HepG2 (cell line): ENCODE measurements around the gene PSMD1. TPM values are rescaled to one million over a fixed set of nuclear protein-coding genes. Genes with fewer than 3 reads are reported as not detected.

Experiments used
- CEBPG ChIP-seq: IDR thresholded peaks from 2 replicates; pipeline ENCODE4 v1.6.1; 2016
- ETV6 ChIP-seq: sonication (generic); formaldehyde crosslinking; conservative IDR thresholded peaks from 2 replicates; pipeline ENCODE4 v1.4.0; 2020; ENCODE audit warnings: missing genetic modification reagents
- HOXA3 ChIP-seq: sonication (generic); formaldehyde crosslinking; IDR thresholded peaks from 2 replicates; pipeline ENCODE4 v1.5.0; 2020; ENCODE audit warnings: missing genetic modification reagents
- KLF6 ChIP-seq: IDR thresholded peaks from 2 replicates; pipeline ENCODE4 v1.8.0; 2016; ENCODE audit warnings: missing biosample characterization, missing genetic modification reagents
- MED13 ChIP-seq: sonication (generic); formaldehyde crosslinking; IDR thresholded peaks from 2 replicates; pipeline ENCODE4 v1.5.0; 2020; ENCODE audit warnings: missing genetic modification reagents
- POLR2AphosphoS2 ChIP-seq: IDR thresholded peaks from 2 replicates; pipeline ENCODE4 v1.6.1; 2011; ENCODE audit warnings: low read depth, low read length, improper control_type of control experiment
- RXRB ChIP-seq: IDR thresholded peaks from 2 replicates; pipeline ENCODE4 v1.6.1; 2016; ENCODE audit warnings: borderline replicate concordance, missing genetic modification reagents, missing compliant biosample characterization
- SMAD1 ChIP-seq: sonication (generic); formaldehyde crosslinking; IDR thresholded peaks from 2 replicates; pipeline ENCODE4 v1.4.0; 2020; ENCODE audit warnings: missing genetic modification reagents, low read depth, mild to moderate bottlenecking, borderline replicate concordance
- ZNF12 ChIP-seq: sonication (generic); formaldehyde crosslinking; IDR thresholded peaks from 2 replicates; pipeline ENCODE4 v1.5.0; 2020; ENCODE audit warnings: missing genetic modification reagents
- ZNF160 ChIP-seq: sonication (generic); formaldehyde crosslinking; IDR thresholded peaks from 2 replicates; pipeline ENCODE4 v1.8.0; 2022; ENCODE audit warnings: mild to moderate bottlenecking, inconsistent platforms, missing genetic modification reagents
- ZNF263 ChIP-seq: sonication (generic); formaldehyde crosslinking; IDR thresholded peaks from 2 replicates; pipeline ENCODE4 v1.4.0; 2020; ENCODE audit warnings: missing genetic modification reagents
- ZNF598 ChIP-seq: sonication (generic); formaldehyde crosslinking; IDR thresholded peaks from 2 replicates; pipeline ENCODE4 v1.5.1; 2020; ENCODE audit warnings: mild to moderate bottlenecking, missing genetic modification reagents, borderline replicate concordance
- ZNF615 ChIP-seq: sonication (generic); formaldehyde crosslinking; IDR thresholded peaks from 2 replicates; pipeline ENCODE4 v1.5.0; 2020; ENCODE audit warnings: mild to moderate bottlenecking, missing genetic modification reagents, borderline replicate concordance
- ZNF773 ChIP-seq: sonication (generic); formaldehyde crosslinking; IDR thresholded peaks from 2 replicates; pipeline ENCODE4 v1.4.0; 2020; ENCODE audit warnings: missing genetic modification reagents, borderline replicate concordance
- polyA plus RNA-seq, 8 experiments: library from polyadenylated mRNA; depleted of rRNA in 3 of 8; stranded (reverse) in 7 of 8; unstranded in 1 of 8; fragments of >200 nt; fragmentation: Illumina TruSeq in 4 of 8; extraction: Trizol in 4 of 8; gene quantifications; 2 replicates each; pipeline versions ENCODE4 v1.2.1 to v1.2.3, GENCODE V29; 2011 to 2016; ENCODE audit warnings: low read depth in 4 of 8, missing spikeins in 1 of 8, mixed read lengths in 1 of 8; ENCODE audit not compliant: insufficient read depth in 1 of 8
- total RNA-seq, 5 experiments: library from RNA; depleted of rRNA; stranded (reverse); fragments of >200 nt; fragmentation: Illumina TruSeq; extraction: Trizol; gene quantifications; 2 replicates each; pipeline ENCODE4 v1.2.3, GENCODE V29; 2016; ENCODE audit warnings: low read depth in 1 of 5
- TF ChIP-seq, protein P1 (sequence below): sonication (generic); formaldehyde crosslinking; IDR thresholded peaks from 2 replicates; pipeline ENCODE4 v1.4.0; 2020; ENCODE audit warnings: missing genetic modification reagents, borderline replicate concordance
- TF ChIP-seq, protein P2 (sequence below): sonication (generic); formaldehyde crosslinking; IDR thresholded peaks from 2 replicates; pipeline ENCODE4 v1.8.0; 2022; ENCODE audit warnings: mild to moderate bottlenecking, missing genetic modification reagents; ENCODE audit not compliant: insufficient replicate concordance
- TF ChIP-seq, protein P3 (sequence below): sonication (generic); formaldehyde crosslinking; IDR thresholded peaks from 2 replicates; pipeline ENCODE4 v1.8.1; 2022; ENCODE audit warnings: mild to moderate bottlenecking, missing genetic modification reagents
- TF ChIP-seq, protein P4 (sequence below): IDR thresholded peaks from 2 replicates; pipeline ENCODE4 v1.6.1; 2018; ENCODE audit warnings: missing genetic modification reagents, mild to moderate bottlenecking, missing compliant biosample characterization

Gene PSMD1
- total and polyA plus RNA-seq, 2 of the 13 experiments (the other 11 are each of a cell fraction or from before 2014, with no cell fraction given), result 136 to 191 TPM

DNA sequence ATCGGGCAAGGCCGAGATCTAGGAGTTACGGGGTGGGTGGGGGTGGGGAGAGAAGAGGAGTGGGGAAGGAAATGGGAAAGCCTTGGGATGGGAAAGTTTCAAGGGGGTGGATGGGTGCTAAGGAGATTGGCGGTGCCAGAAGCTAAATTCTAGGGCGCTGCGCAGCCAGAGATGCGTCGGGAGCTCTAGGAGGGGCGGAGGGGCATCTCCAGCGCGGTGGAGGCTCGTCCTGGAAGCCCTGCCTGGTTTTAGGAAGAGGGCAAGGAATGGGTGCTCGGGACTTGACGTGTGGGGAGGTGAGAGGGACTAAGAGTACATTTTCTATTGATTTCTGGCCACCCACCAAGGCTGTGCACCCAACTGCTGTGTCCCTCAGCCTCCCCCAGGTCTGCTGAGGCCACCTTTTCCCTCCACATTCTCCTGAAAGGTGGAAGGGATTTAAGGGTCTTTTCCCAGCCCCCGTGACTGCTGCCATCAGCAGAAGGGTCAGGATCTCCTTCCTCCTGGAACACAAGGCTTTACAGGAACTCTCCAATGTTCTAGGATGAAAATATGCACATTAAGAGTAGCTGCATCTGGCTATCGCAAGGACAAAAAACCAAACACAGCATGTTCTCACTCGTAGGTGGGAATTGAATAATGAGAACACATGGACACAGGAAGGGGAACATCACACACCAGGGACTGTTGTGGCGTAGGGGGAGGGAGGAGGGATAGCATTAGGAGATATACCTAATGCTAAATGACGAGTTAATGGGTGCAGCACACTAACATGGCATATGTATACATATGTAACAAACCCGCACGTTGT, 18.0 kb upstream of the PSMD1 start (continued):
- TF ChIP-seq CEBPG (CRISPR knock-in tag) (no peak), KLF6 (CRISPR knock-in tag) (0 out of 2 replicates have a peak, but pooled peaks have one; percentile 1), ZNF773 (CRISPR knock-in tag) (no peak), POLR2AphosphoS2 (no peak), MED13 (no peak), ZNF12 (CRISPR knock-in tag) (no peak), ZNF615 (CRISPR knock-in tag) (no peak), ZNF263 (CRISPR knock-in tag) (peak; percentile 67; the same call in 1 of the 2 replicates), RXRB (CRISPR knock-in tag) (peak; percentile 35; the same call in 1 of the 2 replicates), ZNF598 (peak; percentile 69; the same call in 1 of the 2 replicates), HOXA3 (CRISPR knock-in tag) (no peak), ETV6 (CRISPR knock-in tag) (no peak), SMAD1 (CRISPR knock-in tag) (no peak), ZNF160 (CRISPR knock-in tag) (no peak)
- TF ChIP-seq, protein P1, sequence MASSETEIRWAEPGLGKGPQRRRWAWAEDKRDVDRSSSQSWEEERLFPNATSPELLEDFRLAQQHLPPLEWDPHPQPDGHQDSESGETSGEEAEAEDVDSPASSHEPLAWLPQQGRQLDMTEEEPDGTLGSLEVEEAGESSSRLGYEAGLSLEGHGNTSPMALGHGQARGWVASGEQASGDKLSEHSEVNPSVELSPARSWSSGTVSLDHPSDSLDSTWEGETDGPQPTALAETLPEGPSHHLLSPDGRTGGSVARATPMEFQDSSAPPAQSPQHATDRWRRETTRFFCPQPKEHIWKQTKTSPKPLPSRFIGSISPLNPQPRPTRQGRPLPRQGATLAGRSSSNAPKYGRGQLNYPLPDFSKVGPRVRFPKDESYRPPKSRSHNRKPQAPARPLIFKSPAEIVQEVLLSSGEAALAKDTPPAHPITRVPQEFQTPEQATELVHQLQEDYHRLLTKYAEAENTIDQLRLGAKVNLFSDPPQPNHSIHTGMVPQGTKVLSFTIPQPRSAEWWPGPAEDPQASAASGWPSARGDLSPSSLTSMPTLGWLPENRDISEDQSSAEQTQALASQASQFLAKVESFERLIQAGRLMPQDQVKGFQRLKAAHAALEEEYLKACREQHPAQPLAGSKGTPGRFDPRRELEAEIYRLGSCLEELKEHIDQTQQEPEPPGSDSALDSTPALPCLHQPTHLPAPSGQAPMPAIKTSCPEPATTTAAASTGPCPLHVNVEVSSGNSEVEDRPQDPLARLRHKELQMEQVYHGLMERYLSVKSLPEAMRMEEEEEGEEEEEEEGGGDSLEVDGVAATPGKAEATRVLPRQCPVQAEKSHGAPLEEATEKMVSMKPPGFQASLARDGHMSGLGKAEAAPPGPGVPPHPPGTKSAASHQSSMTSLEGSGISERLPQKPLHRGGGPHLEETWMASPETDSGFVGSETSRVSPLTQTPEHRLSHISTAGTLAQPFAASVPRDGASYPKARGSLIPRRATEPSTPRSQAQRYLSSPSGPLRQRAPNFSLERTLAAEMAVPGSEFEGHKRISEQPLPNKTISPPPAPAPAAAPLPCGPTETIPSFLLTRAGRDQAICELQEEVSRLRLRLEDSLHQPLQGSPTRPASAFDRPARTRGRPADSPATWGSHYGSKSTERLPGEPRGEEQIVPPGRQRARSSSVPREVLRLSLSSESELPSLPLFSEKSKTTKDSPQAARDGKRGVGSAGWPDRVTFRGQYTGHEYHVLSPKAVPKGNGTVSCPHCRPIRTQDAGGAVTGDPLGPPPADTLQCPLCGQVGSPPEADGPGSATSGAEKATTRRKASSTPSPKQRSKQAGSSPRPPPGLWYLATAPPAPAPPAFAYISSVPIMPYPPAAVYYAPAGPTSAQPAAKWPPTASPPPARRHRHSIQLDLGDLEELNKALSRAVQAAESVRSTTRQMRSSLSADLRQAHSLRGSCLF (CRISPR knock-in tag), result no peak
- TF ChIP-seq, protein P2, sequence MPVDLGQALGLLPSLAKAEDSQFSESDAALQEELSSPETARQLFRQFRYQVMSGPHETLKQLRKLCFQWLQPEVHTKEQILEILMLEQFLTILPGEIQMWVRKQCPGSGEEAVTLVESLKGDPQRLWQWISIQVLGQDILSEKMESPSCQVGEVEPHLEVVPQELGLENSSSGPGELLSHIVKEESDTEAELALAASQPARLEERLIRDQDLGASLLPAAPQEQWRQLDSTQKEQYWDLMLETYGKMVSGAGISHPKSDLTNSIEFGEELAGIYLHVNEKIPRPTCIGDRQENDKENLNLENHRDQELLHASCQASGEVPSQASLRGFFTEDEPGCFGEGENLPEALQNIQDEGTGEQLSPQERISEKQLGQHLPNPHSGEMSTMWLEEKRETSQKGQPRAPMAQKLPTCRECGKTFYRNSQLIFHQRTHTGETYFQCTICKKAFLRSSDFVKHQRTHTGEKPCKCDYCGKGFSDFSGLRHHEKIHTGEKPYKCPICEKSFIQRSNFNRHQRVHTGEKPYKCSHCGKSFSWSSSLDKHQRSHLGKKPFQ (CRISPR knock-in tag), result peak; percentile 50
- TF ChIP-seq, protein P3, sequence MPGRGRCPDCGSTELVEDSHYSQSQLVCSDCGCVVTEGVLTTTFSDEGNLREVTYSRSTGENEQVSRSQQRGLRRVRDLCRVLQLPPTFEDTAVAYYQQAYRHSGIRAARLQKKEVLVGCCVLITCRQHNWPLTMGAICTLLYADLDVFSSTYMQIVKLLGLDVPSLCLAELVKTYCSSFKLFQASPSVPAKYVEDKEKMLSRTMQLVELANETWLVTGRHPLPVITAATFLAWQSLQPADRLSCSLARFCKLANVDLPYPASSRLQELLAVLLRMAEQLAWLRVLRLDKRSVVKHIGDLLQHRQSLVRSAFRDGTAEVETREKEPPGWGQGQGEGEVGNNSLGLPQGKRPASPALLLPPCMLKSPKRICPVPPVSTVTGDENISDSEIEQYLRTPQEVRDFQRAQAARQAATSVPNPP, result 0 out of 2 replicates have a peak, but pooled peaks have one; percentile 23
- TF ChIP-seq, protein P4, sequence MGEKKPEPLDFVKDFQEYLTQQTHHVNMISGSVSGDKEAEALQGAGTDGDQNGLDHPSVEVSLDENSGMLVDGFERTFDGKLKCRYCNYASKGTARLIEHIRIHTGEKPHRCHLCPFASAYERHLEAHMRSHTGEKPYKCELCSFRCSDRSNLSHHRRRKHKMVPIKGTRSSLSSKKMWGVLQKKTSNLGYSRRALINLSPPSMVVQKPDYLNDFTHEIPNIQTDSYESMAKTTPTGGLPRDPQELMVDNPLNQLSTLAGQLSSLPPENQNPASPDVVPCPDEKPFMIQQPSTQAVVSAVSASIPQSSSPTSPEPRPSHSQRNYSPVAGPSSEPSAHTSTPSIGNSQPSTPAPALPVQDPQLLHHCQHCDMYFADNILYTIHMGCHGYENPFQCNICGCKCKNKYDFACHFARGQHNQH (CRISPR knock-in tag), result 0 out of 2 replicates have a peak, but pooled peaks have one; percentile 12
